ENCODE data around the gene FSTL1. TPM values are rescaled to one million over a fixed set of nuclear protein-coding genes. Genes with fewer than 3 reads are reported as not detected.
A peak's percentile ranks its signal among the peaks of the same experiment; 100 is the strongest.

FSTL1 gene
- total and polyA plus RNA-seq, 8 donors: 14.2 to 946 (median 97.7) TPM

GRCh38 chr3:120418446-120418845 lies 32.3 kb downstream of the FSTL1 start:
- Histone ChIP-seq H3K4me3 (no peak overlapping the region), H3K27me3 (no peaks in the 10 kb centered on the region), H3K9me3 (no peaks in the 10 kb centered on the region), H3K4me1 (peaks cover 10 to 62% (median 37%) of the 10 kb centered on the region in 4 donors), H3K36me3 (no peaks in the 10 kb centered on the region), H3K27ac (peak overlapping the region in 1 of 5 donors; percentile 83)
- DNase-seq: no peak
- WGBS, 5 donors: 49 to 67% (median 58%) methylated on average over 7 of the region's 7 CpGs
- intact Hi-C loops (cut with DNase I; ENCODE audit: low total_unique reads): no loop called here
- TF ChIP-seq CTCF (IDR thresholded peaks at IDR 0.05): no peak

DNA sequence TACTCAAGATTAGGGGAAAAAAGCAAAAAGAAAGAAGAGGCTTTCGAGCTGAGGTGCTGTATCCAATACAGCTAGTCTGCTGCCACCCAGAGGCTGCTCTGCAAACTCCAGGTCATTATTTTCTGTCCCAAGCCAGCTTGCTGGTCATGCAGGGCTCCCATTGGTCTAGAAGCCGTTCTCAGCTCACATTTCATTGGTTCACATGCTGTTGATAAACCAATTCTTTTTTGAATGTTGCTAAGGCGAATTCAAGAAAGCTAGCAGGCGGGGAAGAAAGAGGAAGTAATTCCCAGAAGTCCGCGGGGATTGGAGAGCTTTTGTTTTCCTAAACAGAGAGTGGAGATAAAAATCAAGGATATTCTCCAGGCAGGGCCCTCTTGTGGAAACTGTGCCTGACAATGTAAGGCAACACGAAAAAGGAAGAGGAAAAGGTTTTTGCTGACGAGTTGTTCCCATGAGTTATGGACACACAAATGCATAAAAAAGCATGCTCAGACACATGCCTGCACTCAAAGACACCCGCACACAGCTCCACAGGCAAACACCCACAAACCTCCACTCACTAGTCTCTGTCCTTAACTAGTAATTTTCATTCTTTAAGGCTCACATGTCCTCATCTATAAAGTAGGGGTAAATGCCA lies 33.4 kb downstream of the FSTL1 start:
- Histone ChIP-seq H3K4me3 (peak overlapping the region; percentile 22 to 35 (median 28)), H3K27me3 (no peaks in the 10 kb centered on the region), H3K36me3 (no peaks in the 10 kb centered on the region), H3K4me1 (peaks cover 10 to 60% (median 37%) of the 10 kb centered on the region in 4 donors), H3K27ac (peak overlapping the region; percentile 57 to 83 (median 78)), H3K9me3 (no peaks in the 10 kb centered on the region)
- DNase-seq: peak; percentile 93 to 98
- WGBS, 5 donors: 0 to 1% (median 1%) methylated on average over 9 of the region's 9 CpGs
- TF ChIP-seq CTCF (IDR thresholded peaks at IDR 0.05): peak in 5 of 7 experiments; percentile 80 to 96 (median 80)
- peak; percentile 33 to 78 (median 49) for TF ChIP-seq POLR2AphosphoS5 (IDR thresholded peaks at IDR 0.05)
- no peak for TF ChIP-seq POLR2A (IDR thresholded peaks at IDR 0.05)
- intact Hi-C loops (cut with DNase I; ENCODE audit: low total_unique reads): no loop called here

DNA sequence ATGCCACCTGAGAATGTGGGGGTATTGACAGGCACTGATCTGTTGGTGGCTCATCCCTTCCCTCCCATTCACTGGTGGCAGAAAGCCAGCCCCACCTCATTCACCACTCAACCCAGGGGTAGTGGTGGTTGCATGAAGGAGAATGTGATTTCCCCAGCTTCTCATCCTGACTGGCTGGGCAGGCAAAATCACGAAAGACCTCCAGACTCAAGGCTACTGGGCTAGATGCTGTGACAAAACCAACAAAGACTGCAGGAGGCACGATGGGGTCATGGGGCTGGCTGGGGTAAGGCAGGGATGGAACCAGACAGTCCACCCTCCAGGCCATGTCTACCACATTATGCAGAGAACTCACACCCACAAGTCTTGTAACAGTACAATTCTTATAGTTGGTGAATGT lies 33.9 kb downstream of the FSTL1 start:
- no peaks in the 10 kb centered on the region for H3K9me3 ChIP-seq
- no peak for TF ChIP-seq EP300 (IDR thresholded peaks at IDR 0.05)
- no peak for TF ChIP-seq CTCF (IDR thresholded peaks at IDR 0.05)
- no peak for TF ChIP-seq POLR2AphosphoS5 (IDR thresholded peaks at IDR 0.05)
- no peak for TF ChIP-seq POLR2A (IDR thresholded peaks at IDR 0.05)
- peak overlapping the region in 3 of 4 donors; percentile 27 to 35 (median 28) for H3K4me3 ChIP-seq
- WGBS, 5 donors: 7 to 25% (median 15%) methylated on average over 2 of the region's 2 CpGs
- H3K27ac ChIP-seq: peak overlapping the region in 4 of 5 donors; percentile 40 to 83 (median 74)
- H3K27me3 ChIP-seq: no peaks in the 10 kb centered on the region
- H3K36me3 ChIP-seq: peaks cover 0 to 5% (median 4%) of the 10 kb centered on the region in 4 donors
- peaks cover 10 to 58% (median 36%) of the 10 kb centered on the region in 4 donors for H3K4me1 ChIP-seq
- DNase-seq: no peak
- intact Hi-C loops (cut with DNase I; ENCODE audit: low total_unique reads): no loop called here

DNA sequence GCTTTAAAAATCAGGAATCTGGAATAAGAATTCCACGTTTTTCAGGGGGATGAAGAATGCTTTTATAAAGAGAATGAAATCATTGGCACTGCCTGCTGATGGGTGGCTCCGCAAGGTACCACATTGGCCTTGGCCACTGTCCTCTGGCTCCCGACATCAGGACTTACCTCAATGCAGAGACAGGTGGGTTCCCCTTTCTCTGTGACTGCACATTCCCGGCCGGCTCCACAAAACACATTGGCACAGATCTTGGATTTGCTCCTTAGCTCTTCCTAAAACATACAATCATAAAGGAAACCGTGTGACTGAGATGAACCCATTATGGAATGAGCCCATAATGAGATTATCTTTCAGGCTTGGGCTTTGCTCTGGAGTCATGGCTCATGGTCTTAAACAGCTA lies 35.0 kb downstream of the FSTL1 start:
- no peak for DNase-seq
- H3K27me3 ChIP-seq: no peaks in the 10 kb centered on the region
- WGBS, 5 donors: 77 to 87% (median 83%) methylated on average over 6 of the region's 6 CpGs
- H3K4me1 ChIP-seq: peaks cover 10 to 58% (median 32%) of the 10 kb centered on the region in 4 donors
- TF ChIP-seq POLR2A (IDR thresholded peaks at IDR 0.05): no peak
- TF ChIP-seq POLR2AphosphoS5 (IDR thresholded peaks at IDR 0.05): no peak
- peaks cover 8 to 16% (median 15%) of the 10 kb centered on the region in 4 donors for H3K36me3 ChIP-seq
- intact Hi-C loops (cut with DNase I; ENCODE audit: low total_unique reads): no loop called here
- H3K4me3 ChIP-seq: no peak overlapping the region
- H3K27ac ChIP-seq: peak overlapping the region in 1 of 5 donors; percentile 83
- H3K9me3 ChIP-seq: no peaks in the 10 kb centered on the region

- Histone ChIP-seq H3K36me3 (peaks cover 21 to 68% (median 67%) of the 10 kb centered on the region in 4 donors), H3K9me3 (no peaks in the 10 kb centered on the region), H3K27ac (no peak overlapping the region), H3K4me3 (no peak overlapping the region), H3K27me3 (no peaks in the 10 kb centered on the region), H3K4me1 (peaks cover 0 to 17% (median 3%) of the 10 kb centered on the region in 4 donors)
- intact Hi-C loops (cut with DNase I; ENCODE audit: low total_unique reads): no loop called here
- 32 to 64% (median 57%) methylated on average over 1 of the region's 1 CpG for WGBS, 5 donors
- TF ChIP-seq POLR2AphosphoS5 (IDR thresholded peaks at IDR 0.05) (no peak), CTCF (IDR thresholded peaks at IDR 0.05) (no peak), POLR2A (IDR thresholded peaks at IDR 0.05) (no peak), EP300 (IDR thresholded peaks at IDR 0.05) (no peak)
- DNase-seq: peak in 1 of 2 donors; percentile 59
Observed at GRCh38 chr3:120410541-120410940, 40.3 kb downstream of the FSTL1 start.
